H9 (cell line): ENCODE results near the gene BACE1-AS. TPM values are rescaled to one million over a fixed set of nuclear protein-coding genes. Genes with fewer than 3 reads are reported as not detected.
A peak's percentile ranks its signal among the peaks of the same experiment; 100 is the strongest.

ENCODE experiments used
- DNase-seq: peaks from one replicate; pipeline ENCODE4 v3.0.0-alpha.2; 2017
- H2AFZ ChIP-seq: one replicate; pipeline ENCODE4 v1.6.1; 2013; ENCODE audit warnings: mild to moderate bottlenecking, low read length, control low read depth, moderate library complexity
- H2AK5ac ChIP-seq: 2 replicates; pipeline ENCODE4 v1.6.1; 2013; ENCODE audit warnings: low read length, control low read depth, mixed read lengths; ENCODE audit not compliant: insufficient read length
- H2BK120ac ChIP-seq: one replicate; pipeline ENCODE4 v1.6.1; 2013; ENCODE audit warnings: low read depth, mild to moderate bottlenecking, low read length, control low read depth, inconsistent platforms; ENCODE audit not compliant: poor library complexity, severe bottlenecking
- H2BK12ac ChIP-seq: 2 replicates; pipeline ENCODE4 v1.6.1; 2013; ENCODE audit warnings: low read length, control low read depth, mixed read lengths, low read depth; ENCODE audit not compliant: insufficient read length
- H2BK15ac ChIP-seq: 2 replicates; pipeline ENCODE4 v1.6.1; 2013; ENCODE audit warnings: low read depth, low read length, control low read depth
- H2BK20ac ChIP-seq: one replicate; pipeline ENCODE4 v1.6.1; 2013; ENCODE audit warnings: low read depth, mild to moderate bottlenecking, low read length, control low read depth, inconsistent platforms; ENCODE audit not compliant: poor library complexity, severe bottlenecking
- H2BK5ac ChIP-seq: 2 replicates; pipeline ENCODE4 v1.6.1; 2013; ENCODE audit warnings: low read length, control low read depth, mixed read lengths; ENCODE audit not compliant: insufficient read length
- H3K14ac ChIP-seq: 2 replicates; pipeline ENCODE4 v1.6.1; 2013; ENCODE audit warnings: low read length, control low read depth; ENCODE audit not compliant: insufficient read depth
- H3K18ac ChIP-seq: 2 replicates; pipeline ENCODE4 v1.6.1; 2013; ENCODE audit warnings: low read depth, mild to moderate bottlenecking, mixed read lengths, low read length, control low read depth; ENCODE audit not compliant: insufficient read length
- H3K23ac ChIP-seq: 2 replicates; pipeline ENCODE4 v1.6.1; 2013; ENCODE audit warnings: low read length, control low read depth, mixed read lengths, low read depth; ENCODE audit not compliant: insufficient read length
- H3K23me2 ChIP-seq: 2 replicates; pipeline ENCODE4 v1.6.1; 2013; ENCODE audit warnings: low read depth, mild to moderate bottlenecking, mixed read lengths, low read length, control low read depth; ENCODE audit not compliant: insufficient read length, poor library complexity, severe bottlenecking
- H3K27ac ChIP-seq: 2 replicates; pipeline ENCODE4 v1.5.1; 2013; ENCODE audit warnings: low read length, control low read depth, mixed read lengths, low read depth; ENCODE audit not compliant: insufficient read length
- H3K27me3 ChIP-seq: 2 replicates; pipeline ENCODE4 v1.6.1; 2013; ENCODE audit warnings: low read length, control low read depth, inconsistent platforms; ENCODE audit not compliant: insufficient read depth
- H3K4ac ChIP-seq: 2 replicates; pipeline ENCODE4 v1.6.1; 2013; ENCODE audit warnings: low read depth, mild to moderate bottlenecking, control low read depth, inconsistent platforms, low read length, moderate library complexity
- H3K4me1 ChIP-seq: 2 replicates; pipeline ENCODE4 v1.6.1; 2013; ENCODE audit warnings: low read length, control low read depth, inconsistent platforms; ENCODE audit not compliant: insufficient read depth
- H3K4me2 ChIP-seq: 2 replicates; pipeline ENCODE4 v1.6.1; 2013; ENCODE audit warnings: low read length, control low read depth, mixed read lengths; ENCODE audit not compliant: insufficient read length, insufficient read depth
- H3K56ac ChIP-seq: 2 replicates; pipeline ENCODE4 v1.6.1; 2013; ENCODE audit warnings: low read depth, mild to moderate bottlenecking, mixed read lengths, low read length, control low read depth; ENCODE audit not compliant: insufficient read length
- H3K79me1 ChIP-seq: 2 replicates; pipeline ENCODE4 v1.6.1; 2013; ENCODE audit warnings: low read depth, mild to moderate bottlenecking, moderate library complexity, low read length, control low read depth, inconsistent platforms; ENCODE audit not compliant: insufficient read depth, poor library complexity, severe bottlenecking
- H3K79me2 ChIP-seq: 2 replicates; pipeline ENCODE4 v1.6.1; 2013; ENCODE audit warnings: low read length, control low read depth, inconsistent platforms; ENCODE audit not compliant: insufficient read depth
- H3K9ac ChIP-seq: 2 replicates; pipeline ENCODE4 v1.6.1; 2013; ENCODE audit warnings: low read length, control low read depth, mixed read lengths; ENCODE audit not compliant: insufficient read length; ENCODE audit errors: extremely low read depth
- H3K9me3 ChIP-seq: one replicate; pipeline ENCODE4 v1.6.1; 2013; ENCODE audit warnings: low read depth, low read length, inconsistent platforms; ENCODE audit not compliant: control insufficient read depth
- H3T11ph ChIP-seq: one replicate; pipeline ENCODE4 v1.6.1; 2013; ENCODE audit warnings: mild to moderate bottlenecking, low read length, control low read depth, inconsistent platforms
- H4K20me1 ChIP-seq: one replicate; pipeline ENCODE4 v1.6.1; 2013; ENCODE audit not compliant: control insufficient read depth, insufficient read length, insufficient read depth
- H4K5ac ChIP-seq: 2 replicates; pipeline ENCODE4 v1.6.1; 2013; ENCODE audit warnings: low read depth, mild to moderate bottlenecking, mixed read lengths, low read length, control low read depth; ENCODE audit not compliant: insufficient read length
- H4K8ac ChIP-seq: replicated peaks from 2 replicates; pipeline ENCODE4 v1.6.1; 2013; ENCODE audit warnings: low read length, control low read depth, mixed read lengths, low read depth; ENCODE audit not compliant: insufficient read length
- H4K91ac ChIP-seq: 2 replicates; pipeline ENCODE4 v1.6.1; 2013; ENCODE audit warnings: low read depth, mild to moderate bottlenecking, moderate library complexity, mixed read lengths, low read length, control low read depth; ENCODE audit not compliant: insufficient read length
- H3K27ac Mint-ChIP-seq, 3 experiments: 2 replicates in 2 of 3; 3 replicates in 1 of 3; pipeline ENCODE4 v1.8.0; 2020 to 2021; ENCODE audit warnings: mixed read lengths in 3 of 3, mild to moderate bottlenecking in 1 of 3, moderate library complexity in 1 of 3
- H3K27me3 Mint-ChIP-seq: 2 replicates; pipeline ENCODE4 v1.8.0; 2021; ENCODE audit warnings: low read depth, mild to moderate bottlenecking, moderate library complexity, mixed read lengths
- H3K36me3 Mint-ChIP-seq, 3 experiments: 2 replicates in 2 of 3; 3 replicates in 1 of 3; pipeline ENCODE4 v1.8.0; 2020 to 2021; ENCODE audit warnings: low read depth in 3 of 3, mixed read lengths in 3 of 3; ENCODE audit not compliant: insufficient read depth in 1 of 3
- H3K4me1 Mint-ChIP-seq, 2 experiments: 2 replicates each; pipeline ENCODE4 v1.8.0; 2020; ENCODE audit warnings: mixed read lengths in 2 of 2
- H3K4me3 Mint-ChIP-seq, 2 experiments: 2 replicates in 1 of 2; 3 replicates in 1 of 2; pipeline ENCODE4 v1.8.0; 2020 to 2021; ENCODE audit warnings: mild to moderate bottlenecking in 2 of 2, mixed read lengths in 2 of 2, moderate library complexity in 1 of 2
- H3K9me3 Mint-ChIP-seq, 2 experiments: 2 replicates in 1 of 2; 3 replicates in 1 of 2; pipeline ENCODE4 v1.8.0; 2020; ENCODE audit warnings: mild to moderate bottlenecking in 2 of 2, mixed read lengths in 2 of 2, moderate library complexity in 1 of 2
- WGBS: extraction: QIAGEN DNeasy Blood & Tissue Kit; methylation state at CpG from one replicate; pipeline ENCODE4 v1.1.7; 2013; ENCODE audit warnings: missing lambda C conversion rate, low lambda C conversion rate, mixed read lengths; ENCODE audit not compliant: insufficient read length; ENCODE audit errors: extremely low coverage; 5-methylcytosine and 5-hydroxymethylcytosine counted together
- total RNA-seq: library from RNA; stranded (reverse); gene quantifications from 2 replicates; pipeline ENCODE4 v1.2.1, GENCODE V29; 2021
- TF ChIP-seq, protein P1 (sequence below): fragments of 200-600 bp; sonication (generic); conservative IDR thresholded peaks from 3 replicates; pipeline ENCODE4 v1.8.0; 2021; ENCODE audit warnings: antibody characterized with exemption, mild to moderate bottlenecking

The BACE1-AS gene
- total RNA-seq, 1 experiment from 2014 or later: 9.9 TPM

DNA sequence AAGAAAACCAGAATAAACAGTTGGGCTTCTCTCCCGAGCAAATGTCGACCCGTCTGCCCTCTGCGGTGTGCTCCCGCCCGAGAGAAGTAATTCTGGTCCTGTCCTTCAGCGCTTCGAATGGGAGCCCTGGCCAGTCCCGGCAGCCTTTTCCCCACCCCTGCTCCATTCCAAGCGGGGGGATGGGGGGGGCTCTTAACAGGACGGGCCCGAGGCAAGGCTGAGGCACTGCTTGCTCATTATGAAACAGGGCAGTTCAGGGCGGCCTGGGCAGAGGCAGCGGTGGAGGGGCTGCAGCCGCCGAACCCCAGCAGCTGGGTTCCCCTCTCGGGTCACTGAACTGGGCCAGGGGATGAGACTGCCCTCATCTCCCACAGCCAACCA lies 9.1 kb downstream of the BACE1-AS start:
- Histone ChIP-seq H4K8ac (no peak overlapping the region), H3K9me3 (no peaks in the 10 kb centered on the region), H2AFZ (no peak overlapping the region), H3K9ac (no peak overlapping the region), H2BK5ac (no peak overlapping the region), H2AK5ac (no peak overlapping the region), H2BK15ac (no peak overlapping the region), H2BK20ac (no peak overlapping the region), H3T11ph (no peak overlapping the region), H4K91ac (no peak overlapping the region), H4K20me1 (no peaks in the 10 kb centered on the region), H3K14ac (no peak overlapping the region), H3K79me2 (no peaks in the 10 kb centered on the region), H3K23me2 (no peaks in the 10 kb centered on the region), H2BK12ac (no peak overlapping the region), H3K27ac (no peak overlapping the region), H3K4ac (no peak overlapping the region), H3K79me1 (no peaks in the 10 kb centered on the region), H4K5ac (no peak overlapping the region), H3K23ac (no peak overlapping the region), H2BK120ac (no peak overlapping the region), H3K18ac (peak overlapping the region; percentile 56), H3K27me3 (no peaks in the 10 kb centered on the region), H3K4me1 (peaks cover 7% of the 10 kb centered on the region; the same call in 1 of the 2 replicates), H3K56ac (no peak overlapping the region), H3K4me2 (no peak overlapping the region)
- H3K36me3 Mint-ChIP-seq: 0 out of 7 replicates have a peak, but pooled peaks cover 0 to 2% (median 0%) of the 10 kb centered on the region in 3 experiments
- peak overlapping the region; percentile 34 to 75 (median 51); a peak in 4 of 7 replicates for H3K27ac Mint-ChIP-seq
- TF ChIP-seq, protein P1, sequence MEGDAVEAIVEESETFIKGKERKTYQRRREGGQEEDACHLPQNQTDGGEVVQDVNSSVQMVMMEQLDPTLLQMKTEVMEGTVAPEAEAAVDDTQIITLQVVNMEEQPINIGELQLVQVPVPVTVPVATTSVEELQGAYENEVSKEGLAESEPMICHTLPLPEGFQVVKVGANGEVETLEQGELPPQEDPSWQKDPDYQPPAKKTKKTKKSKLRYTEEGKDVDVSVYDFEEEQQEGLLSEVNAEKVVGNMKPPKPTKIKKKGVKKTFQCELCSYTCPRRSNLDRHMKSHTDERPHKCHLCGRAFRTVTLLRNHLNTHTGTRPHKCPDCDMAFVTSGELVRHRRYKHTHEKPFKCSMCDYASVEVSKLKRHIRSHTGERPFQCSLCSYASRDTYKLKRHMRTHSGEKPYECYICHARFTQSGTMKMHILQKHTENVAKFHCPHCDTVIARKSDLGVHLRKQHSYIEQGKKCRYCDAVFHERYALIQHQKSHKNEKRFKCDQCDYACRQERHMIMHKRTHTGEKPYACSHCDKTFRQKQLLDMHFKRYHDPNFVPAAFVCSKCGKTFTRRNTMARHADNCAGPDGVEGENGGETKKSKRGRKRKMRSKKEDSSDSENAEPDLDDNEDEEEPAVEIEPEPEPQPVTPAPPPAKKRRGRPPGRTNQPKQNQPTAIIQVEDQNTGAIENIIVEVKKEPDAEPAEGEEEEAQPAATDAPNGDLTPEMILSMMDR: no peak
- DNase-seq: peak; percentile 63
- H3K27me3 Mint-ChIP-seq: no peaks in the 10 kb centered on the region; the same call in 1 of the 2 replicates
- H3K4me3 Mint-ChIP-seq: no peak overlapping the region
- no peaks in the 10 kb centered on the region for H3K9me3 Mint-ChIP-seq
- no CpG with 5 or more reads among the region's 17 CpGs for WGBS
- H3K4me1 Mint-ChIP-seq: peaks cover 39 to 40% of the 10 kb centered on the region in 2 experiments
